DND-41 (cell line): Measurements from ENCODE around the gene SLC25A19.

Source experiments
- CTCF ChIP-seq: IDR thresholded peaks from 2 replicates; pipeline ENCODE4 v1.5.1; 2012; ENCODE audit warnings: borderline replicate concordance, low read length, moderate library complexity, mild to moderate bottlenecking; ENCODE audit not compliant: poor library complexity, severe bottlenecking; ENCODE audit errors: extremely low read depth
- EZH2 ChIP-seq: IDR thresholded peaks from 3 replicates; pipeline ENCODE4 v1.6.1; 2012; ENCODE audit warnings: borderline replicate concordance, low read depth, mild to moderate bottlenecking, moderate library complexity, low read length, inconsistent platforms; ENCODE audit not compliant: severe bottlenecking

GRCh38 chr17:75331671-75332070 is 42.4 kb upstream of the SLC25A19 start:
- TF ChIP-seq CTCF (no peak), EZH2 (no peak)
